ENCODE measurements around the gene RPL27A.
"Not testable (repeated sequence)": the region's sequence is repeated elsewhere in the genome, so short reads cannot be mapped to it uniquely, and the experiment has no call there.

The RPL27A gene

GRCh38 chr11:8682303-8683114 lies at the start of gene RPL27A, which contains the start of gene TRIM66:
Gene RPL27A (plus strand): TSS chr11:8682792. CDS start chr11:8682814, 22 bp downstream.
Gene TRIM66 (minus strand): TSS chr11:8682665. CDS start chr11:8672274, 10,391 bp downstream.
- DNase-seq = no peak

GRCh38 chr11:8634498-8634897 lies 48.1 kb upstream of the RPL27A start:
- DNase-seq = no peak

GRCh38 chr11:8636127-8636526 lies 46.5 kb upstream of the RPL27A start:
- DNase-seq = no peak

GRCh38 chr11:8638300-8638699 lies 44.3 kb upstream of the RPL27A start:
- no peak for DNase-seq

- no peak for DNase-seq
Measured at GRCh38 chr11:8639655-8640054, 42.9 kb upstream of the RPL27A start.

GRCh38 chr11:8640267-8640906 lies 42.2 kb upstream of the RPL27A start:
- DNase-seq = no peak

GRCh38 chr11:8641332-8641731 lies 41.3 kb upstream of the RPL27A start:
- DNase-seq = no peak

GRCh38 chr11:8642196-8642841 lies 40.3 kb upstream of the RPL27A start:
- DNase-seq = no peak

GRCh38 chr11:8646873-8647272 lies 35.7 kb upstream of the RPL27A start:
- no peak for DNase-seq

- DNase-seq = no peak
Measured at GRCh38 chr11:8649361-8649760, 33.2 kb upstream of the RPL27A start.

- no peak for DNase-seq
Measured at GRCh38 chr11:8650401-8650990, 32.1 kb upstream of the RPL27A start.

- DNase-seq = no peak
Measured at GRCh38 chr11:8652140-8652539, 30.5 kb upstream of the RPL27A start.

GRCh38 chr11:8654503-8654902 lies 28.1 kb upstream of the RPL27A start:
- DNase-seq = no peak

- DNase-seq = no peak
Measured at GRCh38 chr11:8656291-8656690, 26.3 kb upstream of the RPL27A start.

- no peak for DNase-seq
Measured at GRCh38 chr11:8658321-8659057, 24.1 kb upstream of the RPL27A start.

GRCh38 chr11:8661001-8661795 lies 21.4 kb upstream of the RPL27A start:
- DNase-seq = no peak

- no peak for DNase-seq
Measured at GRCh38 chr11:8665222-8665621, 17.4 kb upstream of the RPL27A start.

GRCh38 chr11:8670081-8670480 lies 12.5 kb upstream of the RPL27A start:
- DNase-seq = not testable (repeated sequence)

GRCh38 chr11:8671193-8671612 lies 11.4 kb upstream of the RPL27A start:
- DNase-seq = no peak

GRCh38 chr11:8671651-8672062 lies 10.9 kb upstream of the RPL27A start:
- DNase-seq = no peak

GRCh38 chr11:8672346-8672745 lies 10.2 kb upstream of the RPL27A start:
- no peak for DNase-seq

GRCh38 chr11:8674859-8675258 lies 7.7 kb upstream of the RPL27A start:
- no peak for DNase-seq

Measured in 8988T (cell line).